SU-DHL-6 (cell line): ENCODE data around the gene DRAM1.

ENCODE experiments used
- H2AFZ ChIP-seq: fragments of 200-600 bp; sonication (generic); 2 replicates; pipeline ENCODE4 v1.6.1; 2014; ENCODE audit warnings: low read depth, mild to moderate bottlenecking, moderate library complexity, mixed read lengths, antibody characterized with exemption, low read length; ENCODE audit not compliant: severe bottlenecking
- H3F3A ChIP-seq: fragments of 200-600 bp; shearing (Covaris generic); 2 replicates; pipeline ENCODE4 v1.6.0; 2016; ENCODE audit warnings: antibody characterized with exemption, mild to moderate bottlenecking; ENCODE audit not compliant: insufficient read depth
- H3K27ac ChIP-seq: fragments of 200-600 bp; sonication (generic); 2 replicates; pipeline ENCODE4 v1.5.1; 2016; ENCODE audit warnings: low read depth, mild to moderate bottlenecking, low read length, moderate library complexity, mixed read lengths
- H3K27me3 ChIP-seq: fragments of 200-600 bp; sonication (generic), shearing (Covaris generic); 2 replicates; pipeline ENCODE4 v1.6.0; 2014; ENCODE audit warnings: mild to moderate bottlenecking, low read length
- H3K36me3 ChIP-seq: fragments of 200-600 bp; sonication (generic); 2 replicates; pipeline ENCODE4 v1.6.1; 2014; ENCODE audit warnings: mild to moderate bottlenecking, low read length, mixed read lengths
- H3K4me2 ChIP-seq: fragments of 300-600, 200-600 bp; shearing (Covaris generic), sonication (generic); 2 replicates; pipeline ENCODE4 v1.6.0; 2014; ENCODE audit warnings: low read length, low read depth, mild to moderate bottlenecking; ENCODE audit not compliant: poor library complexity, severe bottlenecking
- H3K4me3 ChIP-seq: fragments of 200-600 bp; sonication (generic); 2 replicates; pipeline ENCODE4 v1.5.1; 2014; ENCODE audit warnings: antibody characterized with exemption, low read length, mild to moderate bottlenecking, mixed read lengths; ENCODE audit not compliant: insufficient read depth, poor library complexity, severe bottlenecking
- H3K79me2 ChIP-seq: fragments of 200-600 bp; sonication (generic); 2 replicates; pipeline ENCODE4 v1.6.1; 2014; ENCODE audit warnings: mild to moderate bottlenecking, low read length, moderate library complexity; ENCODE audit not compliant: insufficient read depth
- H3K9ac ChIP-seq: fragments of 200-600 bp; sonication (generic); 2 replicates; pipeline ENCODE4 v1.7.0; 2014; ENCODE audit warnings: mild to moderate bottlenecking, low read length
- H3K9me2 ChIP-seq: fragments of 200-600 bp; sonication (generic); replicated peaks from 2 replicates; pipeline ENCODE4 v1.6.1; 2014; ENCODE audit warnings: low read length; ENCODE audit not compliant: insufficient read depth
- H3K9me3 ChIP-seq: fragments of 200-600 bp; sonication (generic); 2 replicates; pipeline ENCODE4 v1.6.1; 2014; ENCODE audit warnings: low read length, mixed read lengths; ENCODE audit not compliant: insufficient read depth
- H4K20me1 ChIP-seq: fragments of 200-600 bp; sonication (generic); 2 replicates; pipeline ENCODE4 v1.6.1; 2014; ENCODE audit warnings: low read depth, mild to moderate bottlenecking, antibody characterized with exemption, low read length, moderate library complexity, mixed read lengths
- EZH2phosphoT487 ChIP-seq: fragments of 200-600 bp; sonication (generic), shearing (Covaris generic); conservative IDR thresholded peaks from 2 replicates; pipeline ENCODE4 v1.6.1; 2018; ENCODE audit warnings: mild to moderate bottlenecking, antibody characterized with exemption, low read length, moderate library complexity, mixed read lengths
- TF ChIP-seq, protein P1 (sequence below): fragments of 200-600 bp; sonication (generic); IDR thresholded peaks from one replicate; pipeline ENCODE4 v1.5.1; 2017; ENCODE audit warnings: antibody characterized with exemption, mild to moderate bottlenecking, low read length, moderate library complexity; ENCODE audit not compliant: insufficient read depth, poor library complexity, severe bottlenecking

The DRAM1 gene

DNA sequence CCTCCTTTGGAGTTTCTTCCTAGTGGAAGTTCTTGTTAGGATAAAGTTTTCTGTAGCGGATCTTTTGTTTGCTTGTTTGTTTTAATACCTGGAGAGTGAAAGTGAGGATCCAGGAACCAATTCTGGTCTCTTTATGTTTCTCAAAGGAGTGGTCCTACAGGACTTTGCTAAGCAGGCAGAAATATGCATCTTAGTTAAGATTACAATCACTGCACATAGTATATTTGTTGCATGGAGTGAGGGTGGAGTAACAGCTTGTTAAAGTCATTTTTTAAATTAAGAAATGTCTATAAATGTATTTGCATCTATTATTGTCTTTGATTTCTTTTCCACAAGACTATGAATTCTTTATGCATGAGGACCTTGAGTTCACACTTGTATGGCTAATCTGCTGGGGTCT lies 76.7 kb downstream of the DRAM1 start:
- no peaks in the 10 kb centered on the region for H3K27me3 ChIP-seq
- no peaks in the 10 kb centered on the region for H4K20me1 ChIP-seq
- TF ChIP-seq, protein P1, sequence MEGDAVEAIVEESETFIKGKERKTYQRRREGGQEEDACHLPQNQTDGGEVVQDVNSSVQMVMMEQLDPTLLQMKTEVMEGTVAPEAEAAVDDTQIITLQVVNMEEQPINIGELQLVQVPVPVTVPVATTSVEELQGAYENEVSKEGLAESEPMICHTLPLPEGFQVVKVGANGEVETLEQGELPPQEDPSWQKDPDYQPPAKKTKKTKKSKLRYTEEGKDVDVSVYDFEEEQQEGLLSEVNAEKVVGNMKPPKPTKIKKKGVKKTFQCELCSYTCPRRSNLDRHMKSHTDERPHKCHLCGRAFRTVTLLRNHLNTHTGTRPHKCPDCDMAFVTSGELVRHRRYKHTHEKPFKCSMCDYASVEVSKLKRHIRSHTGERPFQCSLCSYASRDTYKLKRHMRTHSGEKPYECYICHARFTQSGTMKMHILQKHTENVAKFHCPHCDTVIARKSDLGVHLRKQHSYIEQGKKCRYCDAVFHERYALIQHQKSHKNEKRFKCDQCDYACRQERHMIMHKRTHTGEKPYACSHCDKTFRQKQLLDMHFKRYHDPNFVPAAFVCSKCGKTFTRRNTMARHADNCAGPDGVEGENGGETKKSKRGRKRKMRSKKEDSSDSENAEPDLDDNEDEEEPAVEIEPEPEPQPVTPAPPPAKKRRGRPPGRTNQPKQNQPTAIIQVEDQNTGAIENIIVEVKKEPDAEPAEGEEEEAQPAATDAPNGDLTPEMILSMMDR, result no peak
- no peak for TF ChIP-seq EZH2phosphoT487
- no peaks in the 10 kb centered on the region for H3K9me2 ChIP-seq
- H2AFZ ChIP-seq, result no peak overlapping the region
- H3K36me3 ChIP-seq, result no peaks in the 10 kb centered on the region
- H3K27ac ChIP-seq, result no peak overlapping the region
- H3K4me2 ChIP-seq, result no peak overlapping the region
- H3F3A ChIP-seq, result no peaks in the 10 kb centered on the region
- H3K9ac ChIP-seq, result no peak overlapping the region
- no peaks in the 10 kb centered on the region for H3K79me2 ChIP-seq
- no peaks in the 10 kb centered on the region for H3K9me3 ChIP-seq
- no peak overlapping the region for H3K4me3 ChIP-seq

DNA sequence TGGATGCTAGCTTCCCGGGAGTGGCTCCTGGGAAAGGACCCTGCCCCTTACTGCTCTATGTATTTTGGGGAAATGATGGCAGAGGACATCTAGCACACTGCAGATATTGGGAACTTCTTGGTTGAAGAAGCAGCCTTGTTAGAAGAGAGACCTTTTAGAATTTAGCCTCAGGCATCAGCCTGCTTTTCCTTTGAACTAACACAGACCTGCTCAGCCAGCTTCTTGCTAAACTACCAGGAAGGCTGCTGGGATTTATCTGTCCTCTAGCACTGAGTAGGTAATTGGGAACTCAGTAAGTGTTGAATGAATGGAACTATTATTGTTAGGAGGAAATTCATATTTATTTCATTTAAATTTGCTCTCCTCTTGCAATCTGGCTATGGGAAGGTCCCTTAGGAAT lies 77.3 kb downstream of the DRAM1 start:
- no peak overlapping the region for H3K4me2 ChIP-seq
- no peaks in the 10 kb centered on the region for H3K36me3 ChIP-seq
- peaks cover 3% of the 10 kb centered on the region; the same call in 1 of the 2 replicates for H3K9me3 ChIP-seq
- no peak overlapping the region for H3K4me3 ChIP-seq
- H3K9ac ChIP-seq, result no peak overlapping the region
- H3K79me2 ChIP-seq, result no peaks in the 10 kb centered on the region
- no peaks in the 10 kb centered on the region for H4K20me1 ChIP-seq
- H3F3A ChIP-seq, result no peaks in the 10 kb centered on the region
- no peaks in the 10 kb centered on the region for H3K9me2 ChIP-seq
- no peaks in the 10 kb centered on the region for H3K27me3 ChIP-seq
- TF ChIP-seq EZH2phosphoT487, result no peak
- TF ChIP-seq, protein P1, result no peak
- no peak overlapping the region for H3K27ac ChIP-seq
- H2AFZ ChIP-seq, result no peak overlapping the region

DNA sequence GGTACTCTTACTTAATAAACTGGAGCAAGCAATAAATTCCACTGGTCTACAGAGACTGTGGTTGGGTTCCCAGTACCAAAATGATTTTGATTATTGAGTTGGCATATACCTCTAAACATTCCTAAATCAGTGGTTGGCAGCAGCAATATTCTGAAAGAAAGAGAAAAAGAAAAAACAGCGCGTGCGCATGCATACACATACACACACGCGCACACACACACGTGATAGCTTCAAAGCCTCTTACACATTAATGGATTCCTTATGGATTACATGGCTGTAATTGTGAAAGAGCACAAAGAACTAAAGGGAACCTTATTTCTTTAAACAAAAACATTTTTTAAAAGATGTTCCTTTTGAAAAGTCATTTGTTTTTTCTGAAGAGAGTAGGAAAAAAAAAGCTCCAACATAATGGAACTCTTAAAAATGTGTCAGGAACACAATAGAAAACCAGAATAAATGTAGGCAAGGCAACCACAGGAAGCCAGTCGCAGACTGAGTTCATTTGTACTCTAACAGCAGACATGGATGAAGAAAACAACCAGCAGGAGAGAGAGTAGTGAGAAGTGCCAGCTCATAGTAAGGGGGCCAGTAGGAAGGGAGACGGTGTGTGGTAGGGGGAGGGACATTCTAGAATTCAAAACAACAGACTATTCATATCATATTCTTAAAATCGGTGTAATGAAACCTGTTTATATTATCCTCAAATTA lies 80.0 kb downstream of the DRAM1 start:
- no peaks in the 10 kb centered on the region for H4K20me1 ChIP-seq
- H3K4me3 ChIP-seq, result no peak overlapping the region
- H3K9ac ChIP-seq, result no peak overlapping the region
- no peaks in the 10 kb centered on the region for H3K27me3 ChIP-seq
- TF ChIP-seq, protein P1, result no peak
- TF ChIP-seq EZH2phosphoT487, result no peak
- no peaks in the 10 kb centered on the region for H3K9me2 ChIP-seq
- no peak overlapping the region for H3K4me2 ChIP-seq
- H3F3A ChIP-seq, result no peaks in the 10 kb centered on the region
- no peak overlapping the region for H3K27ac ChIP-seq
- H3K36me3 ChIP-seq, result no peaks in the 10 kb centered on the region
- H3K9me3 ChIP-seq, result peaks cover 3% of the 10 kb centered on the region; the same call in 1 of the 2 replicates
- no peaks in the 10 kb centered on the region for H3K79me2 ChIP-seq
- no peak overlapping the region for H2AFZ ChIP-seq
